Trophoblast cell (in vitro differentiated cells and primary cell): ENCODE measurements around the gene MAMLD1.

ENCODE experiments used
- DNase-seq, 2 donors: peaks; one replicate each; pipeline ENCODE4 v3.0.0-alpha.2; 2016
- H2AFZ ChIP-seq: 2 replicates; pipeline ENCODE4 v1.6.1; 2013; ENCODE audit warnings: low read length, moderate library complexity, mild to moderate bottlenecking; ENCODE audit not compliant: insufficient read depth, poor library complexity
- H2AK5ac ChIP-seq: 2 replicates; pipeline ENCODE4 v1.6.1; 2013; ENCODE audit warnings: mild to moderate bottlenecking, low read length
- H2BK120ac ChIP-seq: 2 replicates; pipeline ENCODE4 v1.6.1; 2013; ENCODE audit warnings: low read length, mild to moderate bottlenecking, moderate library complexity; ENCODE audit not compliant: insufficient read depth, poor library complexity
- H2BK12ac ChIP-seq: 2 replicates; pipeline ENCODE4 v1.6.1; 2013; ENCODE audit warnings: mild to moderate bottlenecking, low read length, moderate library complexity
- H2BK5ac ChIP-seq: 2 replicates; pipeline ENCODE4 v1.6.1; 2013; ENCODE audit warnings: low read length, low read depth, moderate library complexity, mild to moderate bottlenecking; ENCODE audit not compliant: poor library complexity
- H3K14ac ChIP-seq: 2 replicates; pipeline ENCODE4 v1.6.1; 2013; ENCODE audit warnings: mild to moderate bottlenecking, low read length
- H3K18ac ChIP-seq: 2 replicates; pipeline ENCODE4 v1.6.1; 2013; ENCODE audit warnings: mild to moderate bottlenecking, low read length
- H3K23ac ChIP-seq: 2 replicates; pipeline ENCODE4 v1.6.1; 2013; ENCODE audit warnings: low read length
- H3K27ac ChIP-seq: 2 replicates; pipeline ENCODE4 v1.5.1; 2013; ENCODE audit warnings: low read depth, mild to moderate bottlenecking, inconsistent platforms, low read length, moderate library complexity
- H3K27me3 ChIP-seq: 2 replicates; pipeline ENCODE4 v1.6.1; 2013; ENCODE audit warnings: inconsistent platforms, mild to moderate bottlenecking, low read length, moderate library complexity; ENCODE audit not compliant: insufficient read depth
- H3K36me3 ChIP-seq, 2 experiments: 1 replicate in 1 of 2; 2 replicates in 1 of 2; pipeline ENCODE4 v1.6.1; 2013; ENCODE audit warnings: low read length in 2 of 2, mild to moderate bottlenecking in 2 of 2, moderate library complexity in 1 of 2; ENCODE audit not compliant: insufficient read depth in 2 of 2, control insufficient read depth in 1 of 2
- H3K4ac ChIP-seq: 2 replicates; pipeline ENCODE4 v1.6.1; 2013; ENCODE audit warnings: low read depth, mild to moderate bottlenecking, low read length, moderate library complexity
- H3K4me1 ChIP-seq, 2 experiments: 1 replicate in 1 of 2; 2 replicates in 1 of 2; pipeline ENCODE4 v1.6.1; 2013; ENCODE audit warnings: low read length in 2 of 2, mild to moderate bottlenecking in 2 of 2, moderate library complexity in 1 of 2; ENCODE audit not compliant: insufficient read depth in 2 of 2, control insufficient read depth in 1 of 2
- H3K4me2 ChIP-seq: 2 replicates; pipeline ENCODE4 v1.6.1; 2013; ENCODE audit warnings: inconsistent platforms, mild to moderate bottlenecking, low read length, moderate library complexity
- H3K4me3 ChIP-seq: 2 replicates; pipeline ENCODE4 v1.5.1; 2013; ENCODE audit warnings: mild to moderate bottlenecking, low read depth, low read length, inconsistent platforms
- H3K79me1 ChIP-seq: one replicate; pipeline ENCODE4 v1.6.1; 2013; ENCODE audit warnings: low read length
- H3K79me2 ChIP-seq: 2 replicates; pipeline ENCODE4 v1.6.1; 2013; ENCODE audit warnings: low read length, mild to moderate bottlenecking; ENCODE audit not compliant: control insufficient read depth, insufficient read depth, poor library complexity
- H3K9ac ChIP-seq: 2 replicates; pipeline ENCODE4 v1.6.1; 2013; ENCODE audit warnings: mild to moderate bottlenecking, low read length
- H3K9me3 ChIP-seq: 2 replicates; pipeline ENCODE4 v1.6.1; 2013; ENCODE audit warnings: low read depth, mild to moderate bottlenecking, control low read depth, inconsistent platforms, low read length; ENCODE audit not compliant: insufficient read depth
- H4K12ac ChIP-seq: 2 replicates; pipeline ENCODE4 v1.6.1; 2013; ENCODE audit warnings: low read depth, mild to moderate bottlenecking, low read length, moderate library complexity
- H4K8ac ChIP-seq: 2 replicates; pipeline ENCODE4 v1.6.1; 2013; ENCODE audit warnings: low read depth, mild to moderate bottlenecking, low read length, moderate library complexity
- H4K91ac ChIP-seq: one replicate; pipeline ENCODE4 v1.6.1; 2013; ENCODE audit warnings: low read depth, mild to moderate bottlenecking, low read length, moderate library complexity
- WGBS: extraction: QIAGEN DNeasy Blood & Tissue Kit; methylation state at CpG from one replicate; pipeline ENCODE4 v1.1.7; 2013; ENCODE audit warnings: missing lambda C conversion rate; ENCODE audit not compliant: insufficient read length, insufficient coverage; ENCODE audit errors: extremely low coverage; 5-methylcytosine and 5-hydroxymethylcytosine counted together

Gene MAMLD1

DNA sequence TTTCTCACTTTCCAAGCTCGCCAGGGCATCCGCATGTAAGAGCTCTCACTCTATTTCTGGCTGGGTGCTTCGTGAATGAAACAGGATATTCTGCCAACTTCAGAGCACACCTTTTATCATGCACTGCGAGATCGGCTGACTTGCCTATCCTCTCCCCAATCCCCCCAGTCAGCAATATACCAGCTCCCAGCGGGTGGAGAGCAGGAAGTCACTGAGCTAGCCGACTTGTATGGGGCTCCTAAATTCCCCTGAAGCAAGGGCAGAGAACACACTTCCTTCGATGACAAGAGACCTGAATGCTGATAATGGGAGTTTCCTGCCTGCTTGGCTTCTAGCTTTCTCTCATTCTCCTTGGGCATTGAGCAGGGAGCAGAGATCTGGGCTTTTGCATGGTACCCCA is 33.8 kb upstream of the MAMLD1 start:
- no peaks in the 10 kb centered on the region for H3K27me3 ChIP-seq
- H2BK5ac ChIP-seq: no peak overlapping the region
- H3K23ac ChIP-seq: no peak overlapping the region
- no peak overlapping the region for H3K18ac ChIP-seq
- DNase-seq: no peak
- H3K79me1 ChIP-seq: no peaks in the 10 kb centered on the region
- no peak overlapping the region for H2AK5ac ChIP-seq
- H3K4ac ChIP-seq: no peak overlapping the region
- H2BK120ac ChIP-seq: no peak overlapping the region
- H4K8ac ChIP-seq: no peak overlapping the region
- no CpG with 5 or more reads among the region's 8 CpGs for WGBS
- H3K4me3 ChIP-seq: no peak overlapping the region
- H2AFZ ChIP-seq: no peak overlapping the region
- no peak overlapping the region for H3K4me2 ChIP-seq
- no peaks in the 10 kb centered on the region for H3K79me2 ChIP-seq
- no peak overlapping the region for H3K9ac ChIP-seq
- no peak overlapping the region for H3K14ac ChIP-seq
- H4K12ac ChIP-seq: no peak overlapping the region
- H3K9me3 ChIP-seq: no peaks in the 10 kb centered on the region
- peaks cover 0 to 2% of the 10 kb centered on the region in 2 experiments for H3K36me3 ChIP-seq
- H3K4me1 ChIP-seq: no peaks in the 10 kb centered on the region
- no peak overlapping the region for H4K91ac ChIP-seq
- H3K27ac ChIP-seq: no peak overlapping the region
- no peak overlapping the region for H2BK12ac ChIP-seq

DNA sequence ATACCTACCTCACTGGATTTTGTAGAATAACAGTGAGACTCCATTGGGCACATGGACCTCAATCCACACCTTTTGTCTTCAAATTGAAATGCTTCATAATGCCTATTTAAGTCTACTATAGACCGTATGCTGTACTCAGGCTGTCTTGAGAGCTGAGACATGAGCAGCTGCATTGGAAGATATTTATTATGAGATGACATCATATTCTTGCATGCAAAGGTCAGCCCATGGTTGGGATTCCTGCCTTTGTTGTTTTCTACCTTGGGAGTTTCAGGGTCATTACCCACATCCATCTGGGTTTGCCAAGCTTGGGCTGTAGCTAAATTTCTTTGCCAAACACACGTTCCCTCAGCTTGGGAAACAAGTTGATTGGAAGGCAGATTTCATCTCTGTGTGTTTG is 33.2 kb upstream of the MAMLD1 start:
- WGBS: no CpG with 5 or more reads among the region's 2 CpGs
- H3K4me3 ChIP-seq: no peak overlapping the region
- H4K91ac ChIP-seq: no peak overlapping the region
- no peak overlapping the region for H2BK120ac ChIP-seq
- H2AK5ac ChIP-seq: no peak overlapping the region
- H3K4me1 ChIP-seq: no peaks in the 10 kb centered on the region
- no peak overlapping the region for H4K8ac ChIP-seq
- peaks cover 0 to 2% of the 10 kb centered on the region in 2 experiments for H3K36me3 ChIP-seq
- no peaks in the 10 kb centered on the region for H3K79me1 ChIP-seq
- peak in 1 of 2 donors; percentile 13 for DNase-seq
- H2BK5ac ChIP-seq: no peak overlapping the region
- H3K18ac ChIP-seq: no peak overlapping the region
- no peak overlapping the region for H3K4me2 ChIP-seq
- H4K12ac ChIP-seq: no peak overlapping the region
- H3K4ac ChIP-seq: no peak overlapping the region
- H3K9me3 ChIP-seq: no peaks in the 10 kb centered on the region
- no peak overlapping the region for H3K9ac ChIP-seq
- H3K79me2 ChIP-seq: no peaks in the 10 kb centered on the region
- no peak overlapping the region for H3K23ac ChIP-seq
- H2BK12ac ChIP-seq: no peak overlapping the region
- no peak overlapping the region for H3K14ac ChIP-seq
- H3K27ac ChIP-seq: no peak overlapping the region
- no peak overlapping the region for H2AFZ ChIP-seq
- H3K27me3 ChIP-seq: no peaks in the 10 kb centered on the region

DNA sequence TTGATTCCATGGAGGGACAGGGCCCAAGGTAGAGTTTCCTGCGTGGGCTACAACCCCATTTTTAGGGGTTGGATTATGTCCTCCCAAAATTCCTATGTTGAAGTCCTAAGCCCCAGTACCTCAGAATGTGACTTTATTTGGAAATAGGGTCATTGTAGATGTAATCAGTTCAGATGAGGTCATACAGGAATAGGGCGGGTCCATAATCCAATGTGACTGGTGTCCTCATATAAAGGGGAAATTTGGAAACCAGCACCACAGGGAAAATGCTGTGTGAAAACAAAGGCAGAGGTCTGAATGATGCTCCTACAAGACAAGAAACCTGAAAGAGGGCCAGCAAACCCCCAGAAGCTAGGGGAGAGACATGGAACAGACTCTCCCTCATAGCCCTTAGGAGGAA is 31.1 kb upstream of the MAMLD1 start:
- Histone ChIP-seq H3K4me2 (no peak overlapping the region), H4K8ac (no peak overlapping the region), H2BK120ac (no peak overlapping the region), H3K9me3 (no peaks in the 10 kb centered on the region), H3K4me3 (no peak overlapping the region), H3K4me1 (no peaks in the 10 kb centered on the region), H3K27me3 (no peaks in the 10 kb centered on the region), H3K9ac (no peak overlapping the region), H4K12ac (no peak overlapping the region), H3K23ac (no peak overlapping the region), H3K18ac (no peak overlapping the region), H3K27ac (no peak overlapping the region), H2BK5ac (no peak overlapping the region), H2BK12ac (no peak overlapping the region), H3K36me3 (peaks cover 0 to 2% of the 10 kb centered on the region in 2 experiments), H3K4ac (no peak overlapping the region), H4K91ac (no peak overlapping the region), H2AK5ac (no peak overlapping the region), H3K79me2 (no peaks in the 10 kb centered on the region), H2AFZ (no peak overlapping the region), H3K14ac (no peak overlapping the region), H3K79me1 (no peaks in the 10 kb centered on the region)
- DNase-seq: no peak
- no CpG with 5 or more reads among the region's 2 CpGs for WGBS

DNA sequence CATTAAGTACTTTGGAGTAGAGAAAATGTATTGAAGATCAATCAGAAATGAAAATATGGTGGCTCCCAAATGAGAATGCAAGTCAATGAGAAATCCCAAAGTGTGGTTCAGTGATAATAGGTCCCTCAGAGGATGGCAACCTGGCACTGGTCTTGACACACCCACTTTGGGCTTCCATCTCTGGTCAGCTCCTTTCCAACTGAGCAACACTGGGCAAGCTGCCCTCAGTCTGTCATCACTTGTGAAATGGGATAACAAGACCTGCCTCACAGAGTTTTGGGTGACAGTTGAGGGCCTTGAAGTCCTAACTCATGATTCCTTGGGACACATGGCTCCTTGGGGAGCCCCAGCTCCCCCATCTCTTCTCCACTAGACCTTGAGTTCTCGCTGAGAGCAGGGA is 29.0 kb upstream of the MAMLD1 start:
- Histone ChIP-seq H3K4me2 (no peak overlapping the region), H2BK120ac (no peak overlapping the region), H4K12ac (no peak overlapping the region), H3K9ac (no peak overlapping the region), H4K8ac (no peak overlapping the region), H2BK12ac (no peak overlapping the region), H3K4me1 (no peaks in the 10 kb centered on the region), H3K14ac (no peak overlapping the region), H3K79me2 (no peaks in the 10 kb centered on the region), H3K36me3 (no peaks in the 10 kb centered on the region), H3K4me3 (no peak overlapping the region), H3K23ac (no peak overlapping the region), H3K27me3 (no peaks in the 10 kb centered on the region), H2AK5ac (no peak overlapping the region), H2AFZ (no peak overlapping the region), H3K27ac (no peak overlapping the region), H3K18ac (no peak overlapping the region), H3K79me1 (no peaks in the 10 kb centered on the region), H3K9me3 (no peaks in the 10 kb centered on the region), H4K91ac (no peak overlapping the region), H2BK5ac (no peak overlapping the region), H3K4ac (no peak overlapping the region)
- no CpG with 5 or more reads among the region's 1 CpG for WGBS
- DNase-seq: no peak
